ENCODE data around the gene LTBP1. TPM values are rescaled to one million over a fixed set of nuclear protein-coding genes. Genes with fewer than 3 reads are reported as not detected.

Gene LTBP1
- total and polyA plus RNA-seq, 2 of the 13 experiments (the other 11 are each of a cell fraction or from before 2014, with no cell fraction given): 0.12 to 0.22 TPM

- TF ChIP-seq MAFF (IDR thresholded peaks at IDR 0.05; ENCODE audit: low read depth, low read length) (no peak), NR3C1 (CRISPR knock-in tag; IDR thresholded peaks at IDR 0.05) (no peak), TFDP1 (CRISPR knock-in tag; IDR thresholded peaks at IDR 0.05; ENCODE audit: borderline replicate concordance) (no peak), CAMTA2 (CRISPR knock-in tag; IDR thresholded peaks at IDR 0.05; ENCODE audit: borderline replicate concordance) (no peak)
These were observed 77.2 kb downstream of the LTBP1 start (continued) for GRCh38 chr2:33023728-33024500.

GRCh38 chr2:33024758-33025157, 78.0 kb downstream of the LTBP1 start:
- no peaks in the 10 kb centered on the region for H3K79me2 ChIP-seq (ENCODE audit: insufficient read depth, low read length)
- DNase-seq (ENCODE audit: low spot score) (no peak), ATAC-seq (no peak), FAIRE-seq (no peak)
- no peaks in the 10 kb centered on the region for H4K20me1 ChIP-seq (ENCODE audit: insufficient read depth, low read length)
- H3K4me1 ChIP-seq (ENCODE audit: insufficient read depth, low read length): no peaks in the 10 kb centered on the region
- CTCF ChIA-PET (ENCODE audit: low intra/inter-chr PET ratio, low total read pairs): no interaction called here
- H3K9ac ChIP-seq (ENCODE audit: insufficient read depth, low read depth, low read length): no peak overlapping the region
- no peak overlapping the region for H3K4me3 ChIP-seq (replicated peaks in 1 of 3; ENCODE audit: insufficient read depth in 1 of 3, low read depth in 2 of 3, low read length in 3 of 3)
- H3K36me3 ChIP-seq (replicated peaks in 1 of 2; ENCODE audit: control insufficient read depth in 1 of 2, insufficient read depth in 2 of 2, low read length in 2 of 2): no peaks in the 10 kb centered on the region
- in situ Hi-C loops (cut with HindIII; ENCODE audit: extremely low pct_ligation_motif_present, low pct_unique_long_range_greater_than_20kb): no loop called here
- no peaks in the 10 kb centered on the region; a peak in 1 of 5 replicates for H3K27me3 ChIP-seq (ENCODE audit: control insufficient read depth in 1 of 2, insufficient read depth in 2 of 2, low read length in 2 of 2)
- H3K4me2 ChIP-seq (ENCODE audit: low read depth, low read length): no peak overlapping the region
- no peak overlapping the region for H2AFZ ChIP-seq (ENCODE audit: low read length)
- POLR2A ChIA-PET: no interaction called here
- peaks cover 4% of the 10 kb centered on the region for H3K9me3 ChIP-seq (ENCODE audit: low read length)
- intact Hi-C loops (cut with micrococcal nuclease; ENCODE audit: unreplicated experiment): no loop called here
- no peak overlapping the region for H3K27ac ChIP-seq (ENCODE audit: extremely low read length, insufficient read depth, low read length)
- no TSS peak for BruUV-seq (replicated peaks)
- TF ChIP-seq HOMEZ (CRISPR knock-in tag; IDR thresholded peaks at IDR 0.05; ENCODE audit: low read depth) (no peak), ZNF574 (CRISPR knock-in tag; IDR thresholded peaks at IDR 0.05) (no peak), THAP8 (CRISPR knock-in tag; IDR thresholded peaks at IDR 0.05; ENCODE audit: borderline replicate concordance) (no peak), IRF1 (CRISPR knock-in tag; IDR thresholded peaks at IDR 0.05; ENCODE audit: low read depth) (no peak)
- 21% methylated on average over 2 of the region's 2 CpGs for WGBS (ENCODE audit: low lambda C conversion rate)

Measured in HepG2 (cell line).